NCI-H1048 (cell line): Measurements from ENCODE around the gene RTL1.

ENCODE experiments used
- DNase-seq: peaks from one replicate; lab custom pipeline; 2025; lab: John Stamatoyannopoulos, UW

Gene RTL1

DNA sequence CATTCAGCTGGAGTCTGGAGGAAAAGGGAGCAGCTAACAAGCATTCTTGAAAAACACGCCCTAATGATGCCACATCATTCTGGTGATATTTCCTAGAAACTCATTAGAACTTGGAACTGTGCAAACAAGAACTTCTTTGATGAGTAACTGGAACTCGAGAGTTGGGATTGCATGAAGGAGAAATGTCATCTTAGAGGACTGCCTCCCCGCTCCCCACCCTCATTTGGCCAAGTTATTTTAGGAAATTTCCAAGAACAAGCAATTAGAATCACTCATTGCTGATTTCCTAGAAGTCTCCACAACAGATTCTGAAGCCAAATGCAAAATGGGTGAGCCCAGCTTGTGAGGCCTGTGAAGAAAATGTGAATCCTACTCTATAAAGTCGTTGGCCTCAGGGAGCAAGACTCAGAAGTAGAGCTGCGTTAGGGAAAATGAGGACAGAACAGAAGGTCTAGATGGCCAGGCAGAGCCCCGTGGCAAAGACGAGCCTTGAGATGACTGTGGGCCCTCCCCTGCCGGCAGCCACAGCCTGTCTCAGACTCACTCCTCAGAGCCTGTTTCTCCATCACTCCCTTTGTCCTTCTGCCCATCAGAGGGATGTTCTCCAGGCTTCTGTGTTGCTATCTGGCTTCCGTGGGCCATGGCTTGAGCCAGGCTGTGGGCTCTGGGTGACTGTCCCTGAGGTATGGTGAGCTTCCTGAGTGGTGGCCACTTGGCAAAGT is 38.4 kb downstream of the RTL1 start:
- DNase-seq, result no peak

DNA sequence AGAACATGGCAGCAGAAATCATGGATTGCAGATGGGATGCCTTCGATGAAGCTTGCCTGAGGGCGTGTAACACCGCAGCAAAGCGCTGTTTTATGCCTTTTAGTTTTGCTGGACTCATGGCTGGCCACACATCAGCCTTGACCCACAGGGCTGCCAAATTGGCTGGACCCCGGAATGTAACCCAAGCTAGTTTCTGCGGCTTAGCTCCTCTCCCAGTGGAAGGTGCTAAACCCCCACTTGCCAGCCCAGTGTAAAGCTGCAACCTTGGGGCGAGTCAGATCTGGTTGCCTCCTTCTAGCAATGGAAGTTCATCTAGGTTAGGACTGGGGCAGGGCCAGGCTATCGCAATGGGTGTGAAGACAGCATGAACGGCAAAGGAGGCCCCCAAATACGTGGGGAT is 39.3 kb downstream of the RTL1 start:
- DNase-seq, result no peak

DNA sequence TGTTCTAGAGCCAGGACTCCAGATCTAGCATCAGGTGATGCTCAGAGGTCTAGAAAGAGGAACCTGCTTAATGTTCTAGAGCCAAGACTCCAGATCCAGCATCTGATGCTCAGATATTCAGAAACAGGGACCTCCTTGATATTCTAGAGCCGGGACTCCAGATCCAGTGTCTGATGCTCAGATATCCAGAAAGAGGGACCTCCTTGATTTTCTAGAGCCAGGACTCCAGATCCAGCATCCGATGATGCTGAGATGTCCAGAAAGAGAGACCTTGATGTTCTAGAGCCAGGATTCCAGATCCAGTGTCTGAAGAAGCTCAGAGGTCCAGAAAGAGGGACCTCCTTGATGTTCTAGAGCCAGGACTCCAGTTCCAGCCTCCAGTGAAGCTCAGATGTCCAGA is 40.7 kb downstream of the RTL1 start:
- DNase-seq, result no peak

DNA sequence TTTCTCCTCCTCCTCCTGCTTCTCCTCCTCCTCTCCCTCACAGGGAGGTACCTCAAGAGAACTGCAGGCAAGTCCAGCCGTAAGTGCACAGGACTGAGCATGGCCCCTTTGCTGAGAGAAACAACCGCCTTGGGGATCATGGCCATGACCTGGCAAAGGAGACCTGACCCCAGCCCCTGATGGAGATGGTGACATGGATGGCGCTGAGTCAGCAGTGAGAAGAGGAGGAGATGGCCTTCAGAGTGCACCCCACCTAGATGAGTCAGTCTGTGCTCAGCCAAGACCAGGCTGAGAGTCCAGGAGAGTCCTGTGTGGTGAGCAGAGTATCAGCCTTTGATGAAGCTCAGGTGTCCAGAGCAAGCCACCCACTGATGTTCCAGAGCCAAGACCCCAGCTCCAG is 41.2 kb downstream of the RTL1 start:
- DNase-seq, result no peak

- DNase-seq, result no peak
These were observed 41.6 kb downstream of the RTL1 start for GRCh38 chr14:100861937-100862247.

DNA sequence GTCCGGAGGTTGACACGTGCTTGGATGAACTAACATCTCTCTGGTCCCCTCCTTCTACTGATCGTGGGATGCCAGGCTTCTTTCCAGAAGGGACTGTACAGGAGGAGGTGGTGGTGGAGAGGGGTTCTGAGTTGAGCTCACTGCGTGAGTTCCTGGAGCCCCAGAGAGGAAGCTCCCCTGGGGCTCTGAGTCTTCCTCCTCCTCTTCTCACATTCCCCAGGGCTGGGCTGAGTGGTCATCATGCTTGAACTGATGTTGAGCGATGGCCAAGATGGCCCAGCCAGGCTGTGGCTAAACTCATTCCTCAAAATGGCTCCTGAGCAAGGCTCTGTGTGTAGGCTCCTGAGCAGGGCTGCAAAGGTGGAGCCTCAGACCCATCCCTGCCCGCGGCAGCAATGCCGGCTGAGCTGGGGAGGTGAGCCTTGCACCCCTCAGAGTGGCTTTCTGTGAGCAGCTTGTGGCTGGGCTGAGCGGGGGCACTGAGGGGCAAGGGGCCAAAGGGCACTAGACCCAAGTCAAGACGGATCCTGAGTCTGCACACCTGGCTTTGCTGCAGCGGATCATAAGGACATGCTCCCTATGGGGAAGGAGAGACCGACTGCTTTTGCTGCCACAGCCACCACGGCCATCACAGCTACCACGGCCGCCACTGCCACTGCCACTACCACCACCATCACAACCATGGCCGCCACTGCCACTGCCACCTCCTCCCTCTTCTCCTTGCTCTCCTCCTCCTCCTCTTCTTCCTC is 42.2 kb downstream of the RTL1 start:
- no peak for DNase-seq

GRCh38 chr14:100860556-100861187 is 42.9 kb downstream of the RTL1 start:
- DNase-seq, result no peak

GRCh38 chr14:100859781-100860180 is 43.7 kb downstream of the RTL1 start:
- DNase-seq, result no peak

DNA sequence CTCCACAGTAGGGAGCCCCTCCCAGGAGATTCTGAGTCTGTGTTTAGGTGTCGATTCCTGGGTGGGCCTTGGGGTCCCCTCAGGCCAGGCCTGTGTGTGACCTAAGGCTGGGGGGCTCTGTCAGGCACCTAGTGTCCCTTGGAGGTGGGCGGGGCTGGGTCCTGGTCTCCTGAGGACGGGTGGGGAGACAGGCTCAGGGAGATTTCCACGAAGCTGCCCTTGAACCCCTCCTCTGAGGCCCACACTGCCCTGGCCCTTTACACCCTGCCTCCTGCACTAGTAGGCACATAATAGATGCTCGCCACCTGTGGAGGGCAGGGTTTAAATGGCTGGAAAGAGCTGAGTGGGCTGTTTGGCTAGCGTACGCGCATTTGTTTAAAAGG is 44.7 kb downstream of the RTL1 start:
- DNase-seq, result no peak

- no peak for DNase-seq
These were observed 45.3 kb downstream of the RTL1 start for GRCh38 chr14:100857923-100858837.

- DNase-seq, result no peak
These were observed 46.1 kb downstream of the RTL1 start for GRCh38 chr14:100857233-100857922.

DNA sequence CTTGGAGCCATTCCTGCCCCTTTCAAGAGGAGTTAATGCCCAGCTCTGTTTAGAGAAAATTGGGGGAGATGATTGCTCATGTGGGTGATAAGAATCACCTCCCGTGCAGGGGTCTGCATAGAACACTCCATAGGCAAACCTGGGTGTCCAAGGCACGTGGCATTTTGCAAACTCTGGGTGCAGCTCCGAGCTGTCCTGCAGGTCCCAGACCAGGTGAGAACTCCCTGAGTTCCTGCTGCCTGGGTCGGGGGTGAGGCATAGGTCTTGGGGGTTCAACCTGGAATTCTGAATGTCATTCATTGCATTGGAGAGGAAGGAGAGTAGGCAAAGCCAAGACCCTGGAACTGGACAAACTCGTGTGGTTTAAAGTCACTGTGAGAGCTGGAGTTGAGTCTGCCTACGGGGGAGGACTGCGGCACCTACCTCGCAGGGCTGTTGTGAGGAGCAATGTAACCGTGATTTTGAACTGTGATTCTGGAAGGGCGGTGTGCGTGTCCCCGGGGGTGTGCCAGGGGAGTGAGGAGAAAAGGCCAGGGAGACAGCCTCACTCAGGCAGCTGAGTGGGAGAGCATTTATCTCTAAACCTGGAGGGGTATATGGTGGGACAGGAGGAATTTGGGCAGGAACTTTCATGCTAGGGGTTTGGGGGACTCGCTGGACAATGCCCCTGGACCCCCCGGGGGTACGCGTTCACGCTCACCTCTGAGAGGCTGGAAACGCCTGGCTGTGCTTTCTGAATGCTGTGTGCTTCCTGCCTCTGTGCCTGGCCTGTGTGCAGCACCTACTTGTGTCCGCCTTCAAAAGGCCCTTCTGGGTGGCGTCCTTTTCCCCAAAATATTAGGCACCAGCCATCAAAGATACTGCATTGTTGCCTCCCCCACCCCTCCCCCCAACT is 47.2 kb downstream of the RTL1 start:
- no peak for DNase-seq

DNA sequence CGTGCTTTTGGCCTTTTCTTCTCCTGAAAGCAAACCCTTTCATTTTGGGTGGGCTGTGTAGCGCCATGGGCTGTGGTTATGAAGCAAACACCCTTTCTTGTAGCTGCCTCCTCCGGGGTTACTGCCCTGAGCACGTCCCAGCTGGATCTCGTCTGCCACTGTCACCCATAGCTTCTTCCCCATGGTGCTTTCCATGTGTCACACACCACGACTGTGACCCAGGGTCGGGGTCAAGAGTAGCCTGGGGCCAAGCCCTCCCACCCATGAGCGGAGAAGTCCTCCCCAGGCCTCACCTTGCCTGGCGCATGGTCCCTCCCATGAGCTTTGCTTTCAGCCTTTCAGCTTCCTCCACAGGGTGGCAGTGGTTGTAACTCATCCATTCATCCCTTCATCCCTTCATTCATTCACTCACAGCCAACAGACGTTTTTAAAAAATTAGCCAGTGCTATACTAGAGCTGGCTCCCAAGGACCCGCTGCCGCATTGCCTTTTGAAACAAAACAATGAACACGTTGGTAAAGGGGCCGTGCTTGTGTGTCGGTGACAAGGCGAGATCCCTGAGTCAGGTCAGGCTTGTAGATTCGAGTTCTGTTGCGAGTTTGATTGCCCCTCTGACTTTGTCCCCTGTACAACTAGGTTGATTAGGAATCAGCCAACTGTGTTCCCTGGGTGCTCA is 48.1 kb downstream of the RTL1 start:
- no peak for DNase-seq

DNA sequence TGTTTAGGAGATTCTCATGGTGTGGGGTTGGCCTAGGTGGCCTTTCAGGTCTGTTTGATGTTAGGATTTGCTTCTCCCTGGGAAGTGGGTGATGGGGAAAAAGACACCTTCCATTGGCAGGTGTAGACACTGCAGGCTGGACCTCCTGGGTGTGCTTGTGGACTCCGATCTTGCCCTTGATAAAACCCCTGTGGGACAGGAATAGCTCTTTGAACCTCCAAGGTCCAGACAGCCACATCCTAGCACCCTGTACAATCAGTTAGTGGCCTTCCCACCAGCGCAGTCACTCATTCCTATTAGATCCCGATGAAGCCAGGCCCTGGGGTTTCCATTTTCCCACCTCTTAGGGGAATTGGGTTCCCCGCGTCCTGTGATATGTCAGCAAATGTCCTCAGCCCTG is 49.1 kb downstream of the RTL1 start:
- DNase-seq, result no peak

GRCh38 chr14:100851946-100852620 is 51.4 kb downstream of the RTL1 start:
- DNase-seq, result no peak

- no peak for DNase-seq
These were observed 52.0 kb downstream of the RTL1 start for GRCh38 chr14:100851586-100851916.

DNA sequence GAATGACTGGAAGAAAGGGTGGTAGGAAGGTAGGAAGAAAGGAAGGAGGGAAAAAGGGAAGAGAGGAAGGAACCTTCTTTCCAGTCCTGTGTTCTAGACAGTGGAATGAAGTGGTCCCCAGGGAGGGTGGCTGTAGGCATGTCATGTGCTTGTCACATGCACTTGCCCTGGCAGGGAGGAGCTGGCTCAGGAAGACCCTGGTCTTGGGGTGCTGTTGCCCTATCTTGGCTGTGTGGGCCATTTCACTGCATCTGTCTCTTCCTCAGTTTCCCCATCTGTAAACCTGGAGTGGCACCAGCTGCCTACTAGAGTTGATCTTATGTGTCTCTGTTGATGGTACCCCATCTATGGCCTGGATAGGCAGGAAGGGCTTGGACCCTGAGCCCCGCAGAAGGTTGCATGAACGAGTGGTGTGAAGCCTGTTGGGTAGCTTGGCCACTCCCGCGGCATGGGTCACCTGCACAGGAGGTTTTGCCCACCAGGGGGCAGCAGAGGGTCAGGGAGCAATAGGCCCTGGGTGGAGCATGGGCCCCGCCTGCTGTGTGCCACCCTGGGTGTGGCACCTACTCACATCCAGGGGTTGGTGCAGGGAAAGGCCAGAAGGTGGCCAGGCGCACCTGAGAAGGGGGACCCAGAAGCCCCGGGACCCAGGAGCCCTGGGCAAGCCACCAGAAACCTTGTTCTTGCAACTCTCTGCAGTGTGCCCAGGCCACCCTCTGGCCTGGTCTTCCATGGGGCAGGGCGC is 52.5 kb downstream of the RTL1 start:
- peak; percentile 64 for DNase-seq

- no peak for DNase-seq
These were observed 54.3 kb downstream of the RTL1 start for GRCh38 chr14:100849115-100849781.
